GM21737 (cell line): ENCODE results near the gene CCNB1IP1.
"Not testable (repeated sequence)": the region's sequence is repeated elsewhere in the genome, so short reads cannot be mapped to it uniquely, and the experiment has no call there.

ENCODE experiments used
- ATAC-seq: cut with Tn5 transposase; IDR thresholded peaks from one replicate; pipeline ENCODE4 v1.9.1; 2021; ENCODE audit warnings: mild to moderate bottlenecking, moderate library complexity; ENCODE audit not compliant: unreplicated experiment

The CCNB1IP1 gene, protein sequence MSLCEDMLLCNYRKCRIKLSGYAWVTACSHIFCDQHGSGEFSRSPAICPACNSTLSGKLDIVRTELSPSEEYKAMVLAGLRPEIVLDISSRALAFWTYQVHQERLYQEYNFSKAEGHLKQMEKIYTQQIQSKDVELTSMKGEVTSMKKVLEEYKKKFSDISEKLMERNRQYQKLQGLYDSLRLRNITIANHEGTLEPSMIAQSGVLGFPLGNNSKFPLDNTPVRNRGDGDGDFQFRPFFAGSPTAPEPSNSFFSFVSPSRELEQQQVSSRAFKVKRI

GRCh38 chr14:20332788-20333493 is at the start of gene CCNB1IP1:
CCNB1IP1 (minus strand) TSS chr14:20333279; CDS start chr14:20316523, 16,756 bp downstream.
- peak; percentile 97 for ATAC-seq

DNA sequence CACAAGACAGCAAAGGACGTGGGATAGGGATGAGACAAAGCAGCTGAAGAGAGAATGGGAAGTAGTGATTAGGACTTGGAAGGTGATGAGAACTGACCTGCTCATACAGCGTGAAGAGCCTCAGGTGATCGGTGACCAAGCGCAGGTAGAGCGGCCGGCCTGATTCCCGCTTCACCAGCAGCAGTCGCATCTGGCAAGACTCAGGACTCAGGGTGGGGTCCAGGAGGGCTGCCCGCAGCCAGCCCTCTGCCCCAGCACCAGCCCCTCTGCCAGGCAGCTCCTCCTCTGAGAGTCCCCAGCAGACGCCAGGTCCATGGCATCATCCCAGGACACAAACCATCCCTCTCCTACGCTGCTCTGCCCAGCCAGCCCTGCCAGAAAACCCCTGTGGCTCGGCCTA is 49.4 kb upstream of the CCNB1IP1 start:
- no peak for ATAC-seq

DNA sequence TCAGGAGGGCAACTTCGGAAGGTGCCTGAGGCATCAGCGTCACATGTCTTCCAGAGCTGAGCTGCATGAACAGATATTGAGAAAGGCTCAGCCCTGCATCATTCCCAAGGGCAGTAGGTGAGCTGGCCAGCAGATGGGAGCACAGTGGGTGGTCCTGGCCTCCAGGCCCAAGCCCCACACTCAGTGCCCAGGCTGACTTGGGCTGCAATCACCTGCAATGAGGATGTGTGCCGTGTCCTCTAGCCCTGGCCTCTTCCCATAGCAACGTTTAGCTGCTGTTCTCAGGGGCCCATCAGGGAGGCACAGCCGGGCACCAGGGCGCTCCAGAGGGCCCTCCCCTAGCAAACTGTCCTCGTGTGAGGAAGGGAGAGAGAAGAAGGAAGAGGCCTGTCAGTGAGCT is 48.3 kb upstream of the CCNB1IP1 start:
- no peak for ATAC-seq

DNA sequence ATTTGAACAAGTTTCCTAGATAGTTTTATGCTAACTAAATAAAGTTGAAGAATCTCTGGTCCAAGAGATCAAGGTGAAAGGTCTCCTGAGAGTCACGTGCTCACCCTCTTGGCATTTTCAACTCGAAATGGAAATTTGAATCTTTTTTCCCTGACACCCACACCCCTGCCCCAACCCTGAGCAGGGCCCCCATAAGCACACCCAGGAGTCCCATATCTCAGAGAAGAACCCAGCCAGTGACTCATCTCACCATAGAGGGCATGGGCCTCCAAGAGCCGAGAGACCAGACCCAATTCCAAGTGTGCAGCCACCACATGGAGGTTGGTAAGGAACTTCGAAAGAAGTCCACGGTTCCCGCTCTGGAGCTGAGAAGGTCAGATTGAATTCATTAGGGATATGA is 47.6 kb upstream of the CCNB1IP1 start:
- no peak for ATAC-seq

DNA sequence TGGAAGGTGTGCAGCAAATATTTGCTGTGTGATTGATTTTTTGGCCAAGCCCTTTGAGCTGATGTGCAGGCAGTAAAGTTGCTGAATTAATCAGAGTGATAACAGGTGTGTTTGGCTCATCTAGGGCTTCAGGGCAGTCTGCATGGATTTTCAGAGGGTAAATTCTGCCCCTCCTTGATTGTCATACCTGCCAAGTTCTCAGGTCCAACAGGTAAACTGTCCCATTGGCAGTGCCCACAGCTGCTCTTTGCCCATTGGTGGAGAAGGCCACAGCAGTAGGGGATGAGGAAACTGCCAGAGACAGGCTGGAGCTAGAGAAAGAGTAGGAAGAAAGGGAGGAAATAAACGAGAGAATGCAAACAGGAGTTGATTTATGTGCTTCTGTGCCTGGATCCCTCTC is 46.7 kb upstream of the CCNB1IP1 start:
- no peak for ATAC-seq

DNA sequence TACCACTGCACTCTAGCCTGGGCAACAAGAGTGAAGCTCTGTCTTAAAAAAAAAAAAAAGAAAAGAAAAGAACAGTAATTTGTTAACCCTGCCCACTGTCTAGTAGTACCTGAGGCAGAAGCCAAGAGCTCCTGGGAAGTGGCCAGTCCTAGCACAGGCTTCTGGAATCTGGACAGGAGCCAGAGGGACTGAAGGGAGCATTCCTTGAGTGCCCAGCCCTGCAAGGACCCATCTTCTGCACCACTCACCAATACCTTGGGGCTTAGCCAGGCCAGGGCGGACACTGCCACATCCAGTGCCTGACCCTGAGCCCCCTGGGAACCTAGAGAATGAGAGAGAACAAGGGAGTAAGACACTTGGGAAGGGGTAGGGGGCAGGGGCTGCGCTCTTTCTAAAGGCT is 44.1 kb upstream of the CCNB1IP1 start:
- ATAC-seq: no peak

DNA sequence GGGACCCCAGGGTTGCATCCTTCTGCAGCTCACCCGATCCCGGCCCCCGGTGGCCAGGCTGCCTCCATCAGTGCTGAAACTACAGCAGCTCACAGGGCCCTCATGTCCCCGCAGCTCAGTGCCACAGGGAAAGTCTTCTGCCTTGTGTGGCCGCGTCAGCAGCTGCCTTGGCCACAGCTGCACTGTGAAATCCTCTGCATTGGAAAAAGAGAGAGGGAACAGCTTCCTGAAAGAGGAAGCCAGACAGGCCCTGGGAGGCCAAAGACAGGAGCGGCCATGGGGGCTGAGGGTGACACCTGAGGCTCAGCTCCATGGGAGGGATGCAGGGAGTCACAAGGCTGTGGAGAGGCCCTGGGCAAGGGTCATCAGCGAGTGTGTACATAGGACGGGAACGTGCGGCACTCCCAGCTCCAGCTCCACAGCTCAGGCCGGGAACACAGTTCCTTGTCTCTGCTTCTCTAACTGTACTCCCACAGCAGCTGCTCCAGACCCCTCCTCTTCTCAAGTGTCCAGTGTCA is 43.1 kb upstream of the CCNB1IP1 start:
- ATAC-seq: no peak

GRCh38 chr14:20375471-20375870 is 42.4 kb upstream of the CCNB1IP1 start:
- no peak for ATAC-seq

GRCh38 chr14:20372796-20373195 is 39.7 kb upstream of the CCNB1IP1 start:
- ATAC-seq: no peak

DNA sequence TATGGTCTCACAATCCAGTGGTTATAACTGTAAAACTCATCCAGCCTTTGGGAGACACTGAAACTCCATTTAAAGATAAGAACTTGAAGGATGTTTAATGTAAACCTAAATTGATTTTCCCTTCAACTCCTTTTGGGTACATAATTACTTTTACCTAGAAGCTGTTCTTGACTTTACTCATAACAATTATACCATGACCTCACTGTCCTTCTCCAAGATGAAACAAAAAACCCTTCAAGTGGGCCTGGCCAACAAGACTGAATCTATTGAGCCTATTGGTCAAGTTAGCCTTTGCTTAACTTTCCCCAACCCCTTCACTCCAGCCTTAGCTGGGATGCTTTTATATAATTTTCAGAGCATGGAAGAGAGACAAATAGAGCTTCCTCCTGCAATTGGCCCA is 32.8 kb upstream of the CCNB1IP1 start:
- no peak for ATAC-seq

GRCh38 chr14:20358474-20358873 is 25.4 kb upstream of the CCNB1IP1 start:
- ATAC-seq: not testable (repeated sequence)

DNA sequence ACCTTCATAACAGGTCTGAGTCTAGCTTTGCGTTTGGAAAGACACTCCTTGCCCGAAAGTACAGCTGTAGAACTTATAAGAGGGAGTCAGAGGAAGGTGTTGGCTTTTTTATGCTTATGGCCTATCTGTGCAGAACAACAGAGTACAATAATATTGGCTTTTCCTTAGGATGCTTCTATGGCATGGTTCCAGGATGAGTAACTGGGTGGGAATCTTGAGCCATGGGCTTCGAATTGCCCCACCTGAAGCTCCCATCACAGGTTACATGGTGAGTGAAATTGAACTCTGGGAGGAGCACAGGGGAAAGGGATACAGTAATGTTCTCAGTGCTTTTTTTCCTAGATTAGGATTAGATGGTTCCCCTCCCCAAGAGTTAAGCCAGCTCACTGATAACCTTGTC is 23.3 kb upstream of the CCNB1IP1 start:
- ATAC-seq: no peak

GRCh38 chr14:20350860-20351259 is 17.8 kb upstream of the CCNB1IP1 start:
- no peak for ATAC-seq

- no peak for ATAC-seq
Measured at GRCh38 chr14:20350282-20350681, 17.2 kb upstream of the CCNB1IP1 start.

- no peak for ATAC-seq
Measured at GRCh38 chr14:20347747-20348146, 14.7 kb upstream of the CCNB1IP1 start.

- no peak for ATAC-seq
Measured at GRCh38 chr14:20346713-20347112, 13.6 kb upstream of the CCNB1IP1 start.

GRCh38 chr14:20345366-20345765 is 12.3 kb upstream of the CCNB1IP1 start:
- ATAC-seq: no peak

- ATAC-seq: no peak
Measured at GRCh38 chr14:20343862-20344220, 10.8 kb upstream of the CCNB1IP1 start.

GRCh38 chr14:20343092-20343861 is 10.2 kb upstream of the CCNB1IP1 start, which contains the start of gene PARP2:
PARP2 (plus strand) TSS chr14:20343635; CDS start chr14:20343642, 7 bp downstream.
- ATAC-seq: peak; percentile 91

DNA sequence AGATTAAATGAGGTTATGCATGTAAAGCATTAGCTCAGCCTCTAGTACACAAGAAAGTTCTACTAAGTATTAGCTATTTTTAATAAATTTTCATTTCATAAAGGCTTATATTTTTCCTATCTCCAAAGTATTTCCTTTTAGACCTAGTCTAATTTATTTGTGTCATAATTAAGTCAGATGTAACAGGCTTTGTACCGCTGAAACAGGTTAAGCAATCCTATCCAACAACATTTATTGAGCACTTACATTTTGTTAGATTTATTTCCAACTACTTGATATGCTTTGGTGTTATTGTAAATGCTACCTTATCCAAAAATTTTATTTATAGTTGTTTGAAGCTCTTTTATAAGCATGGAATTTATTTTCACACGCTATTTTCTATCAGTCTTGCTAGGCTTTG is 8.6 kb upstream of the CCNB1IP1 start:
- ATAC-seq: no peak

DNA sequence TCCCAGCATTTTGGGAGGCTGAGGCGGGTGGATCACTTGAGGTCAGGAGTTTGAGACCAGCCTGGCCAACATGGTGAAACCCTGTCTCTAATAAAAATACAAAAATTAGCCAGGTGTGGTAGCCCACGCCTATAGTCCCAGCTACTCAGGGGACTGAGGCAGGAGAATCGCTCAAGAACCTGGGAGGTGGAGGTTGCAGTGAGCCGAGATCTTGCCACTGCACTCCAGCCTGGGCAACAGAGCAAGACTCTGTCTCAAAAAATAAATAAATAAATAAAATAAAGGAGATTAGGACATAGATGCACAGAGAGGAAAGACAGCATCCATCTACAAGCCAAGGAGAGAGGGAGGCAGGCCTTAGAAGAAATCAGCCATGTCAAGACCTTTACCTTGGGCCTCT is 8.0 kb upstream of the CCNB1IP1 start:
- ATAC-seq: not testable (repeated sequence)

DNA sequence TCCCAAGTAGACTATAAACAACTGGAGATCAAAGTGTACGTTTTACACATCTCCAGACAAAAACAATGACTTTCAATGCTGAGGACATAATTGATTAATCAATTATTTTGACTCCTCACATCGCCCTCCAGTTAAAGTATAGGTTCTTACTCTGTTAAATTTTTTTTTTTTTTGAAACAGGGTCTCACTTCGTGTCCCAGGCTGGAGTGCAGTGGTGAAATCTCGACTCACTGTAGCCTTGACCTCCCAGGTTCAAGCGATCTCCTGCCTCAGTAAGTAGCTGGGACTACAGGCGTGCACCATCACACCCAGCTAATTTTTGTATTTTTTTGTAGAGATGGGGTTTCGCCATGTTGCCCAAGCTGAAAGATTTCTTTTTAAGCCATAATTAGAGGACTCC is 938 bp upstream of the CCNB1IP1 start:
- ATAC-seq: no peak
